ENCODE measurements around the gene BRCA1. TPM values are rescaled to one million over a fixed set of nuclear protein-coding genes. Genes with fewer than 3 reads are reported as not detected.
"Not testable (repeated sequence)": the region's sequence is repeated elsewhere in the genome, so short reads cannot be mapped to it uniquely, and the experiment has no call there.

The BRCA1 gene
- total and polyA plus RNA-seq, 2 experiments from 2014 or later: 7.2 to 12.9 TPM

GRCh38 chr17:43146649-43147048 is 21.5 kb upstream of the BRCA1 start:
- Histone ChIP-seq H3K27ac (no peak overlapping the region), H3K36me3 (no peaks in the 10 kb centered on the region), H3K27me3 (no peaks in the 10 kb centered on the region), H3K4me1 (ENCODE audit: low read depth) (no peaks in the 10 kb centered on the region), H3K9me3 (ENCODE audit: low read depth) (no peaks in the 10 kb centered on the region), H3K4me3 (no peak overlapping the region)
- DNase-seq (ENCODE audit: low read depth in 1 of 2, low spot score in 1 of 2): no peak
- TF ChIP-seq CTCF (IDR thresholded peaks at IDR 0.05; ENCODE audit: low read depth, low read length): no peak

- Histone ChIP-seq H3K36me3 (no peaks in the 10 kb centered on the region), H3K4me1 (ENCODE audit: low read depth) (no peaks in the 10 kb centered on the region), H3K27ac (no peak overlapping the region), H3K4me3 (no peak overlapping the region), H3K9me3 (ENCODE audit: low read depth) (no peaks in the 10 kb centered on the region), H3K27me3 (no peaks in the 10 kb centered on the region)
- DNase-seq (ENCODE audit: low read depth in 1 of 2, low spot score in 1 of 2): no peak
- no peak for TF ChIP-seq CTCF (IDR thresholded peaks at IDR 0.05; ENCODE audit: low read depth, low read length)
Measured at GRCh38 chr17:43143201-43143600, 18.0 kb upstream of the BRCA1 start.

GRCh38 chr17:43142153-43142552 is 17.0 kb upstream of the BRCA1 start:
- no peak overlapping the region for H3K4me3 ChIP-seq
- H3K27ac ChIP-seq: no peak overlapping the region
- no peaks in the 10 kb centered on the region for H3K36me3 ChIP-seq
- no peaks in the 10 kb centered on the region for H3K27me3 ChIP-seq
- no peak for DNase-seq (ENCODE audit: low read depth in 1 of 2, low spot score in 1 of 2)
- no peaks in the 10 kb centered on the region for H3K9me3 ChIP-seq (ENCODE audit: low read depth)
- H3K4me1 ChIP-seq (ENCODE audit: low read depth): no peaks in the 10 kb centered on the region
- TF ChIP-seq CTCF (IDR thresholded peaks at IDR 0.05; ENCODE audit: low read depth, low read length): no peak

GRCh38 chr17:43140396-43141332 is 15.5 kb upstream of the BRCA1 start:
- Histone ChIP-seq H3K4me3 (no peak overlapping the region), H3K27me3 (no peaks in the 10 kb centered on the region), H3K27ac (no peak overlapping the region), H3K4me1 (ENCODE audit: low read depth) (no peaks in the 10 kb centered on the region), H3K36me3 (no peaks in the 10 kb centered on the region), H3K9me3 (ENCODE audit: low read depth) (no peaks in the 10 kb centered on the region)
- no peak for TF ChIP-seq CTCF (IDR thresholded peaks at IDR 0.05; ENCODE audit: low read depth, low read length)
- no peak for DNase-seq (ENCODE audit: low read depth in 1 of 2, low spot score in 1 of 2)

GRCh38 chr17:43138531-43138930 is 13.4 kb upstream of the BRCA1 start:
- not testable (repeated sequence) for H3K4me3 ChIP-seq; H3K4me1 ChIP-seq (ENCODE audit: low read depth); DNase-seq (ENCODE audit: low read depth in 1 of 2, low spot score in 1 of 2); H3K27me3 ChIP-seq; H3K27ac ChIP-seq; H3K9me3 ChIP-seq (ENCODE audit: low read depth); H3K36me3 ChIP-seq

- DNase-seq (ENCODE audit: low read depth in 1 of 2, low spot score in 1 of 2); H3K4me3 ChIP-seq; H3K9me3 ChIP-seq (ENCODE audit: low read depth); H3K27ac ChIP-seq; H3K27me3 ChIP-seq; H3K4me1 ChIP-seq (ENCODE audit: low read depth); H3K36me3 ChIP-seq: not testable (repeated sequence)
Measured at GRCh38 chr17:43136574-43136973, 11.4 kb upstream of the BRCA1 start.

Data from cardiac muscle cell (in vitro differentiated cells and primary cell).